NCI-H1048 (cell line): ENCODE data around the gene RUVBL2.
"Not testable (repeated sequence)": the region's sequence is repeated elsewhere in the genome, so short reads cannot be mapped to it uniquely, and the experiment has no call there.

Experiments
- DNase-seq: peaks from one replicate; lab custom pipeline; 2025; lab: John Stamatoyannopoulos, UW

RUVBL2 gene

DNA sequence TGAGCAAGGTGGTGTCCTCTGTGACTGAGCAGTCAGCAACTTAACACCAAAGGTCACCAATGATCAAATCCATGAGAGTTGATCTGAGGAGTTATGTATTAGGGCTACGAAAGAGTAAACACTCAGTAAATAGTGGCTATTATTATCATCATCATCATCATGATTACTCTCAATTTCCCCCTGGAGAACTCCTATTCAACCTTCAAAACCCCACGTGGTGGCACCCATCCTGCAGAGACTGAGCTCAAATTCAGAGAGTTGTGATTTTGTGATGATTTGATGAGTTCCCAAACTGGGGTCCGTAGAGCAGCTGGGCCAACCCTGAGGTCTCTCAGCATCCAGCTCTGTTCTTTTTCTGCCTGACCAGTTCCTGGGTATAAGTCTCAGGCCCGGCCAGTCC, 56.1 kb downstream of the RUVBL2 start:
- not testable (repeated sequence) for DNase-seq

GRCh38 chr19:49050376-49051033, 56.8 kb downstream of the RUVBL2 start:
- DNase-seq, result not testable (repeated sequence)

DNA sequence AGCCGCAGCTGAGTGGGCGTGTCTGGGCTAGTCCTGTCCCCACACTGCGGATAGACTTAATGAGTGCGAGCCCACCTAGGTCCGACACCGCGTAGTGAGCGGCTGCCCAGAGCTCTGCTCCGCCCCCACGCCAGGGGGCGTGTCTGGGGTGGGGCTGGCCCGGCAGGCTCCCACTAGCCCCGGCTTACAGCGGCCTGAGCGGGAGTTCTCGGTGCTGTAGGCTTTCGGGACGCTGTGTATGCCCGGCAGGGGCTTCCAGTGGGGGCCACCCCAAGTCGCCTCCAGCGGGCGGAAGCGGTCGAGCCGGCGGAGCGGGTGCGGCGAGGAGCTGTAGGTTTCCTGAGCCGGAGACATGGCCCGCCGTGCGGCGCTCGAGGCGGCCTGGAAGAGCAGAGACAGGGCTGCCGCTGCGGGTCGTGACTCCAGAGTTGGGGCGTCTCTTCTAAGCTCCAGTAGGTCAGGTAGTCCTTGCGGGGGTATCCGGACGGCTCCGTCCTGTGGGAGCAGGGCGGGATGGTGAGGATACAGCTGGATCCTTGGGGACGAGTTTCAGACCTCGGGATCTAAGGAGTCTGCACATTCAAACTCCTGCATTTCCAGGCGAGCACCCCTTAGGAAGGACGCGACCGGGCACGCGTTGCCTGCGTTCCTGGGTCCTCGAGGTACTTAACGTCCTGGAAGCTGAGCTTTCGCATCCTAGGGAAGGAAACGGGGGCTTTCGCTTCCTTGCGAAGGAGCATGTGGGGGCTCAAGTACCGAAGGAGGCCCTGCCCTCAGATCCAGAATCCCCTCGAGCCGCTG, 62.6 kb downstream of the RUVBL2 start:
- no peak for DNase-seq

GRCh38 chr19:49056902-49057596, 63.4 kb downstream of the RUVBL2 start:
- not testable (repeated sequence) for DNase-seq

DNA sequence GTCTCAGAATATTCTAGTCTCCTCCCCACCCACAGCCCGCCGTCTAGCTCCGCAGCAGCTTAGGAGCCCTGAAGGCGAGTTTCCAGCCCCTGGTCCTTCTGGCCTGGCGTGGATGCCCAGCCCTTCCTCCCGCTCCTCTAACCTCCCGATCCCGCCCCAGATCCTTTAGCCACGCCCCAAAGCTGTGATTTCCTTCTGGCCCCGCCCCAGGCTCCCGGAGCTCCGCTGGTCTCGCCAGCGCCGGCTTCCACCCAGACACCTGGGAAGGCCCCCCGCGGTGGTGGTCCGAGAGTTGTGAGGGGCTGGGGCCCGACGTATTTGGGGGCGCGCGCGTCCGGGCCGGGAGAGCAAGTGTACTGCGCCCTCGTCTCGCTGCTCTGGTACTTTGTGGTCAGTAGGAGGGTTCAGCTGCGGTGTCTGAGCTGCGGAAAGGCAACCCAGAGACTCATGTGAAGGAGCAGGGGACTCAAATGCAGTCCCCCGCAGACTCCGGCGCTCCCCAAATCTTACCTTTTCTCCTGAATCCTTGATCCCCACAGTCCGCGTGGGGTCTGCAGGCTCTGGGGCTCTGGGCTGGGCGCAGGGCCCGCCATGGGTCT, 64.0 kb downstream of the RUVBL2 start, which contains the start of gene CGB7:
Gene CGB7 (minus strand): TSS at position 114 of the 599 bp plus-strand sequence. CDS start 2,374 bp downstream, outside the sequence.
- DNase-seq, result no peak

DNA sequence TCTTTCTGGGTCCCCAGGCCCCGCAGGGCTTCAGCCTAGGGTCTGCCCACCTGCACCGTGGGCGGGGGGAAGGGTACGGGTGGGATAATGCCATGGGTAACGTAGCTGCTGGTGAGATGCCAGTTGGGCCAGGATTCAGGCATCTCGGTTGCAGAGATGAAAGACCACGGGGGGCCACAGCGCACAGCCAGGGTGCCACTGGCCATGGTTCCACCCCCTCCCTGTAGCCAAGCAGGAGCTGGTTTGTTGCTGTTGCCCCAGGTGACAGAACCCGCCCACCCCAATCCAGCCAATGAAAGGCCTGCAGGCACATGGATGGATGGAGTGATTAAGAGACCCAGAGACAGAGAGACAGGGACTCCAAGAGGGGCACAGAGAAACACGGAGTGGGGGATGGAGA, 64.9 kb downstream of the RUVBL2 start:
- no peak for DNase-seq

- no peak for DNase-seq
Measured at GRCh38 chr19:49059053-49059452, 65.4 kb downstream of the RUVBL2 start.

DNA sequence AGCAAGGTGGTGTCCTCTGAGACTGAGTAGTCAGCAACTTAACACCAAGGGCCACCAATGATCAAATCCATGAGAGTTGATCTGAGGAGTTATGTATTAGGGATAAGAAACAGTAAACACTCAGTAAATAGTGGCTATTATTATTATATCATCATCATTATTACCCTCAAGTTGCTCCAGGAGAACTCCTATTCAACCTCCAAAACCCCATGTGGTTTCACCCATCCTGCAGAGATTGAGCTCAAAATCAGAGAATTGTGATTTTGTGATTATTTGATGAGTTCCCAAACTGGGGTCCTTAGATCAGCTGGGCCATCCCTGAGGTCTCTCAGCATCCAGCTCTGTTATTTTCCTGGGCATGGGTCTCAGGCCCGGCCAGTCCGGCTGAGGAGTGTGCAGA, 67.3 kb downstream of the RUVBL2 start:
- no peak for DNase-seq

DNA sequence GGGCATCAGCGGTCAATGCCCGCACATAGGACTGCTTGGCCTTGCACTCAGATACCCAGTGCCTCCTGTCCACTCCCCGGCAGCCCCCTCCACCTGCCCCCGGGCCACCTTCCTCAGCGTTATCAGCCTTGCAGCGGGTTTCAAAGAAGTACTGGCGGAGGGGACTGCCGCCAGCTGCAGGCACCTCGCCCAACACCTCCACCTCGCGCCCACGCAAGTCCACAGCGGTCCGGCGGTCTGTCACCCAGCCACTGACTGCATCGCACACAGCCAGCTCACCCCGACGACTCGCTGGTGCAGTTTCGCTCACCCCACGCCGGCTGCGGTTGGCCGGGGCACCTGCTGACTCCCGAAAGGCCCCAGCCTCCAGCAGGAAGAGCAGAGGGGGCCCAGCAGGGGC, 67.8 kb downstream of the RUVBL2 start:
- DNase-seq, result no peak

- DNase-seq, result no peak
Measured at GRCh38 chr19:49064029-49064629, 70.4 kb downstream of the RUVBL2 start.

- DNase-seq, result no peak
Measured at GRCh38 chr19:49064768-49065611, 71.3 kb downstream of the RUVBL2 start, which contains the start of gene NTF4. NTF4 (minus strand) TSS chr19:49064818; CDS start chr19:49061997, 2,821 bp downstream.
